GM18526 (cell line): ENCODE results near the gene P4HA1.
A peak's percentile ranks its signal among the peaks of the same experiment; 100 is the strongest.

Source experiments
- POLR2A ChIP-seq: IDR thresholded peaks from 3 replicates; pipeline ENCODE4 v1.6.1; 2011; ENCODE audit not compliant: insufficient read length; ENCODE audit errors: extremely low read depth

The P4HA1 gene

GRCh38 chr10:73096449-73097304, at the start of gene P4HA1:
TSS of gene P4HA1 (minus strand) at chr10:73096866. CDS start at chr10:73074883, 21,983 bp downstream.
- peak; percentile 98 for TF ChIP-seq POLR2A

- TF ChIP-seq POLR2A = no peak
These were observed 44.9 kb upstream of the P4HA1 start for GRCh38 chr10:73141603-73142002.

GRCh38 chr10:73139251-73139650, 42.6 kb upstream of the P4HA1 start:
- TF ChIP-seq POLR2A = no peak

GRCh38 chr10:73136627-73137026, 40.0 kb upstream of the P4HA1 start:
- no peak for TF ChIP-seq POLR2A

GRCh38 chr10:73134727-73135126, 38.1 kb upstream of the P4HA1 start:
- no peak for TF ChIP-seq POLR2A

- no peak for TF ChIP-seq POLR2A
These were observed 35.4 kb upstream of the P4HA1 start for GRCh38 chr10:73131913-73132686.

- TF ChIP-seq POLR2A = no peak
These were observed 34.6 kb upstream of the P4HA1 start for GRCh38 chr10:73131301-73131700.

GRCh38 chr10:73126343-73126742, 29.7 kb upstream of the P4HA1 start:
- TF ChIP-seq POLR2A = no peak

GRCh38 chr10:73119952-73120351, 23.3 kb upstream of the P4HA1 start:
- TF ChIP-seq POLR2A = no peak

- TF ChIP-seq POLR2A = no peak
These were observed 22.8 kb upstream of the P4HA1 start for GRCh38 chr10:73119457-73119856.

GRCh38 chr10:73117976-73118743, 21.5 kb upstream of the P4HA1 start:
- no peak for TF ChIP-seq POLR2A

GRCh38 chr10:73116017-73116416, 19.4 kb upstream of the P4HA1 start:
- no peak for TF ChIP-seq POLR2A

- no peak for TF ChIP-seq POLR2A
These were observed 16.9 kb upstream of the P4HA1 start for GRCh38 chr10:73113551-73113950.

GRCh38 chr10:73110345-73110849, 13.7 kb upstream of the P4HA1 start, which contains the start of gene NUDT13:
TSS of gene NUDT13 (plus strand) at chr10:73110455. CDS start at chr10:73114366, 3,911 bp downstream.
- TF ChIP-seq POLR2A = no peak

- no peak for TF ChIP-seq POLR2A
These were observed 9.6 kb upstream of the P4HA1 start for GRCh38 chr10:73106301-73106700.

GRCh38 chr10:73099141-73099540, 2.5 kb upstream of the P4HA1 start:
- TF ChIP-seq POLR2A = no peak

GRCh38 chr10:73097305-73097670, 622 bp upstream of the P4HA1 start:
- TF ChIP-seq POLR2A = no peak
